ENCODE results near the gene SMURF2.
A peak's percentile ranks its signal among the peaks of the same experiment; 100 is the strongest.

SMURF2 gene

DNA sequence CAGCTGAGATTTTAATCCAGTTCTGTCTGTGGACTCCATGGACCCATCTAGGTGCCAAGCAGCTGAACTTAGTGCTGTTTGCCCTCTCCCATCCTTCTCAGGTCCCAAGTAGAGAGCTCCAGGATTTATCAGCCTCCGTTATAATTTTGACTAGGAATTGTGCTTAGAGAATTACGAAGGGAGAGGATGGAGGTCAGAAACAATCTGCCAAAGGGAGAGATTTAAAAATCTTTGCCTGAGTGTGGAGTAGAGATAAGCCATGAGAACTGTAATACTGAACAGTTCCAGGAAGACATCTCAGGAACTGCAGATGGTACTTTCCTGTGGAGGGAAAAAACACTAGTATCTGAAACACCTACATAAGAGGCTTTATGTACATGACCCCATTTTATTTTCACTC, 128.3 kb downstream of the SMURF2 start:
- no peak for DNase-seq

DNA sequence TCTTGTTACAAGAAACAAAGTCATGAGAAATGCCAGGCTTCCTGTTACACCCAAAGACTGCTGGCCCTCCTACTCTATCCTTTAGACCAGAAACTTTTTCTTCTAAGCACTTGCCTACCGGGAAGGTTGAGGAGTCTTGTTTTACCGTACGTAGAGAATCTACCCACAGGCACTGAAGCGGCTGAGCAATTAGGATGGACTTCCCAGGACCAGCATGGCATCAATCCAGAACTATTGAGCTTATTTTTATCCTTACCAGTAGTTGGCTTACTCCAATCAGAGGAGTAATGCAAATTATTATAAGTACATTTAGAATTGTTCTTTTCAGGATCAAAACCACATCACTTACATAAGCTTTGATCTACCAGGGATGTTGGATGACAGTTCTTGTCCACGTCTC, 129.7 kb downstream of the SMURF2 start:
- no peak for DNase-seq

DNA sequence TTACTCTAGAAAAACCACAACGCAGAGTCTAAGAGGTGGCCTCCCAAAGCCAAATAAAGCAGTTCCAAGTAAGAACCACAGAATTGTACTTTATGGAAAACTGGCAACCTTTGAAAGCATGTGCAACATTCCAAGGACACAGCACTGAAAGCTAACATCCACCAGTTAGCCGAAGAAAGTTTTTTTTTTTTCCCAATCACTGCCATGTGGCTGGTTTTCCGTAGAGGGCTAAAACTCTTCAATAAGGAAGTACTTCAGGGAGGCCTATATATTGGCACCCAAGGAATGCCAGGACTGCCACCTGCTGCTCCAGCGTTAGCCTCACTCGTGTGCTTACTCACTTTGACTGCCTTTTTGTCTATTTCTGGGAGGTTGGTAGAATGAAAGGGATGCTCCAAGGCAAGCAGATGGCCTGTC, 130.1 kb downstream of the SMURF2 start:
- no peak for DNase-seq

DNA sequence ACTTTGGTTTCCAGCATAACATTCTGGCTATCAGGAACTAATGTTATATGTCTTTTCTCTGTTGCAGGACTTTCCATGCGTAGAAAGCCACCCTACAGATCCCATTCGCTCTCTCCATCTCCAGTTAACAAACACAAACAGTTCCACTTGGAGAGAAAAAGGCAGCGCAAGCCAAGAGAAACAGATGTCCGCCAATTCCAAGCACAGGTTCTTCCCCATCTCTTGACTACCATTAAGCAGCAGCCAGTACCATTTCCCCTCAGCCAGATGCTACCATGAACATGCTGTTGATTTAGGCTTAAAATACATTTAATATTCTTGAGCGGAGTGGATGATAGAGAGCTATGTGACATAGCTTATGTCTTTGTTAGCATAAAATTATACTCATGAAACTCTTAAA, 132.9 kb downstream of the SMURF2 start:
- DNase-seq, result no peak

DNA sequence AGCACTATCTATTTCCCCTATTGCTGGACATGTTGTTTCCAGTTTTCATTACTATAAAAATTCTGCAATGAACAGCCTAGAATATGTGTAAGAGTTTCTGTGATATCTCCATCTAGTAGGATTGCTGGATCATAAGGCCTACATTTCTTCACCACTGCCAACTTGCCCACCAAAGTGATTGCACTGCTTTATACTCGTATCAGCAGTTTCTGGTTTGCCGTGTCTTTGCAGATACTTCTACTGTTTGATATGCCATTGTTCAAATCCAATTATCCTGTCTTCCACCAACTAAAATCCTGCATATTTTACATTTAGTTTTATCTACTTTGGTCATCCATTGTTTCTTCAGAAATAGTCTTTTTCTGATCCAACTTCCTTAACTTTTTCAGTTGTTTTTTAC, 134.2 kb downstream of the SMURF2 start:
- no peak for DNase-seq

DNA sequence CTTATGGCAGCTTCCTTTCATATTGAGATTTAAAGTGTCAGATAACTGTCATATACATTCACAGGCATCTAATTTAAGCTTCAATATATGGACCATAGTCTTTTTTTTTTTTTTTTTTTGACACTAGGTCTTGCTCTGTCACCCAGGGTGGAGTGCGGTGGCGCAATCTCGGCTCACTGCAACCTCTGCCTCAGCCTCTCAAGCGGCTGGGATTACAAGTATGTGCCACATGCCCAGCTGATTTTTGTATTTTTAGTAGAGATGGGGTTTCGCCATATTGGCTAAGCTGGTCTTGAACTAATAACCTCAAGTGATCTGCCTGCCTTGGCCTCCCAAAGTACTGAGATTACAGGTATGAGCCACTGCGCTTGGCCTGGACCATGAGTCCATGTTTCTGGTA, 141.7 kb downstream of the SMURF2 start:
- no peak for DNase-seq

DNA sequence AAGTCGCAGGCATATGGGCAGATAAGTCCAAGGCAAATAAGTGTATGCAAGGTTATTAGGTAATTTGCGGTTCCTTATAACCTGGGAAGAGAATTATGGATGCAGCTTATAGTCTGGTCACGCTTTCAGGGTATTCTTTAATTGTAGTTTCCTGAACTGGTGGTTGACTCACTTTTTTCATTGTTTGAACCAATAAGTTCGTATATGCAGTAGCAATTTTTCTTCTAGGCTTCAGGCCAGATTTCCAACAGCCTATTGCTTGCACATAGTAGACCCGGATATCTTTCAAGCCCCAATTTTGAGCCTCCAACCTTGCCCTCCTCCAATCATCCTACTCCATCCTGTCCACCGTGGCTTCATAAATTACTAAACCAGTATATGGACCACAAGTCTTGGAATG, 142.5 kb downstream of the SMURF2 start:
- no peak for DNase-seq

DNA sequence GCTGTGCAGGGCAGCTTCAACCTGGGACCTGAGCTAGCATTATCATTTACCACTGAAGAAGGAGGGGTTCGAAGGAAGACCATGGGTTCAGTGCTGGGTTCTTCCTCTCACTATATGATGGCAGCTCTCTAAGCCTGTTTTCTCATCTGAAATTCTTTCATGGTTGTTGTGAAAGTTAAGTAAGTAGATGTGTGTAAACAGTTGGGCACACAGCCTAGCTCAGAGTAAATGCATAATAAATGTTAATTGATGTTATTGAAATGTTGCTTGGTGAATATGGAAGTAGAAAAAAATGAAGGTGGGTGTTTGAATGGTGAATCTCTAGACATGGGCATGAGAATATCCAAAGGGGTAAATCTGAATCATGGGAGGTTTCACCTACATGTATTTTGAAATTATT, 146.3 kb downstream of the SMURF2 start:
- no peak for DNase-seq

DNA sequence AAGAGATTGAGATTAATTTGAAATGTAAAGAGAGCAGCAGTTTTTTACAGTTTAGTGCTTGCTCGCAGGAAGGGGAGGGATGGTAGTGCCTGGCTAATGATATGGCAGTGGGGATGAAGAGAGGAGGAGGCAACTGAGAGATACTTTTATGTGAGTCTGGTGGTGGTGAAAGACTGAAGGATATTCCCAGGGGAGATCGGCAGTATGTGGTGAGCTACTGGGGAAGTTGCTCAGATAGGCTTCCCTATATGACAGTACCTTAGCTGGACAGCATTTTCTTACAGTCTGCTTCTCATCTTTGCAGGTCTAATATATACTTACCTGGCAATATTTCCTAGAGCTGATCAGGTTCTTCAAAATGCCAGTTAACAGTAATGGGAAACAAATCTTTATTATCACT, 146.7 kb downstream of the SMURF2 start:
- no peak for DNase-seq

DNA sequence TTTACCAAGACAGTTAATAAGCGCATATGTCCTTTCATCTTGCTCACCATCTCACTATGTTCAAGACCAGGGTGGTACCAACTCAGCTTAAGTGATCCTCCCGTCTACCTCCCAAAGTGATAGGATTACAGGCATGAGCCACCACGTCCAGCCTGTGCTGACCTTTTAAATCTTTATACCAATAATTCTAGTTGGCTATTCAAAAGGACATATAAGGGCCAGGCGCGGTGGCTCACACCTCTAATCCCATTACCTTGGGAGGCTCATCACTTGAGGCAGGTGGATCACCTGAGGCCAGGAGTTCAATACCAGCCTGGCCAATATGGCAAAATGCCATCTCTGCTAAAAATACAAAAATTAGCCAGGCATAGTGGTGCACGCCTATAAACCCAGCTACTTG, 152.9 kb downstream of the SMURF2 start:
- no peak for DNase-seq

DNA sequence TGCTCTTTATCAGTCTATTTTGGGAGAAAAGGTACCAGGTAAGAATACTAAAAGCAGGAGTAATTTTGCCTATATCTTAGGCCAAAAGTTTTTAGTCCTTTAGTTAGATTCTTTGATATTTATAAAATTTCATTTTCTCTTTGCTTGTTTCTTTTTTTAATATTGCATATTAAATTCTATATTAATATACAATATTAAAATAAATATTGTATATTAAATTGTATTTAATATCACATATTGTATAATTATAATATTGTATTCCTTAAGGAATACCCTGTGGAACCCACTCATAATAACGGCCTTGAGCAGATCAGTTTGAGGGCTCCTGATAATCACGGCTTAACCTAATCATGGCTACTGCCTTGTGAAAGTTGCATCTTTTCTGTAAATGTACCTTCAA, 153.4 kb downstream of the SMURF2 start:
- DNase-seq, result no peak

DNA sequence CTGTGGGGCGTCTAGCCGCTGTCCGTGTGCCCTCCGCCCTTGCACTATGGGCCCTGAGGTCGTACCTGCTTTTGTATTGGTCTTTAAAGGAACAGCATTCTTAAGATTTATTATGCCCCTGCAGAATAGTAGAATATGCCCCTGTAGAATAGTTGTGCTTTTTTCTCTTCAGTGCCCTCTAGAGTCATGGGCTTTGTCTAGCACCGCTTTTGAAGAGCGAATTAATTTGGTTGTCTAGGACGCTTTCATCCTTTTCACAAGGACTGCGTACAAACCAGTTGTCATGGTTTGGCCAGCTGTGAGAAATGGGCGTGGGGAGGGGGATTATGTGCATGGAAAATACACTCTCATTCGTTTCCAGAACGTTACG, 154.7 kb downstream of the SMURF2 start:
- peak; percentile 64 for DNase-seq

DNA sequence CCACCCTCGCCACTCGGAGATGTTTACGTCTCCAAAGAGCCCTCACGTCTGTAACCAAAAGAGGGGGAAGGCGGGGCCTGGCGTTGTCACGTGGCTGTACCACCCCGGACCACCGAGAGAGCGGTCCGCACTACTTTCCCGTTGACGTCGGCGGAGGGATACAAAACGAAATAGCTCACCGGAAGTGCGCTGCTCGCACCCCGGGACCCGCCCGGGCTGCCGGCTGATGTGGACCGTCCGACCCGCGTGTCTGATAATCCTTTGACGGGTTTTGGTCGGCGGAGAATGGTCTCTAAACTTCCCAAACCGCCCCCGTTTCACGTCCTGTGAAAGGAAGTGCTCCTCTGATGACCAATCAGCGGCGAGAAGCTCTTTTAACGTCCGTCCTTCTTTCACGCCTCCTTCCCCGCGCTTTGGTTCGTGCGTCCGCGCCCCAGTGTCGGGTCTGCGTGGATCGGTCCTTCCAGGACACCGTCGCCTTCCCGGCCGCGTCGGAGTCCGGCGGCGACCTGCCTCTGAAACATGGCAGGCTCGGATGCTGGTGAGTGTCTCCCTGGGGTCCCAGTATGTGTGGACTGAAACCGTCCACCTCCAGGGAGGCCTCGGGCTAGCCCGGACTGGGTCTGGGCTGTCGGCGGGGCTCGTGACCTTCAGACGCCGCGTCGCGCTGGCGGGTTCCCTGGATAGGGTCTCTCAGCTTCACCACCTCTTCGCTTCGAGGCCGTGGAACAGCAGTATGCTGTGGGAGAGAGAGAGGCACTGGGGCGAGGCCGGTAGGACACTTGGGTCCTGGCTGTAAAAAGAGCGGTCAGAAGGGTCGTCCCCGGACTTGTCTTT, 155.3 kb downstream of the SMURF2 start, which contains the start of gene CEP95:
Gene CEP95 (plus strand): TSS at position 402 of the 837 bp plus-strand sequence. CDS start 121 bp downstream, at position 523.
- DNase-seq, result peak; percentile 96

DNA sequence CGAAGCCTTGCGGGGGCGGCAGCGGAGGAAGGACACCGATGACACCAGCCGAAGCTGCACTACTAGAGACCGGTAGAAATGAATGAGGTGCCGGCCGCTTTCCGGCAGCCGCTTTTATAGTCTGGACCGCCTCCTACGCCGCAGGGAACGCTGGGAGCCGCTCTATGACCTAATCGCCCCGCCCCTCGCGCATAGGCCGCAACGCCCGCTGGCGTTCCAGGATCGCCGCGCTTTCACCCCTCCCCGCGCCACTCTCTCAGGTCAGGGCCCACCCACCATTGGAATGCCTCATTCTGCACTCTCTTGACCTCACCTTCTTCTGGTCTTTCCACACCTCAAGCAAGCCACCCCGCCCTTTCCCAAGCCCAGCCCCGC, 155.9 kb downstream of the SMURF2 start, which contains the start of gene DDX5:
Gene DDX5 (minus strand): TSS at position 89 of the 375 bp plus-strand sequence. CDS start 170 bp downstream, outside the sequence.
- peak; percentile 96 for DNase-seq

DNA sequence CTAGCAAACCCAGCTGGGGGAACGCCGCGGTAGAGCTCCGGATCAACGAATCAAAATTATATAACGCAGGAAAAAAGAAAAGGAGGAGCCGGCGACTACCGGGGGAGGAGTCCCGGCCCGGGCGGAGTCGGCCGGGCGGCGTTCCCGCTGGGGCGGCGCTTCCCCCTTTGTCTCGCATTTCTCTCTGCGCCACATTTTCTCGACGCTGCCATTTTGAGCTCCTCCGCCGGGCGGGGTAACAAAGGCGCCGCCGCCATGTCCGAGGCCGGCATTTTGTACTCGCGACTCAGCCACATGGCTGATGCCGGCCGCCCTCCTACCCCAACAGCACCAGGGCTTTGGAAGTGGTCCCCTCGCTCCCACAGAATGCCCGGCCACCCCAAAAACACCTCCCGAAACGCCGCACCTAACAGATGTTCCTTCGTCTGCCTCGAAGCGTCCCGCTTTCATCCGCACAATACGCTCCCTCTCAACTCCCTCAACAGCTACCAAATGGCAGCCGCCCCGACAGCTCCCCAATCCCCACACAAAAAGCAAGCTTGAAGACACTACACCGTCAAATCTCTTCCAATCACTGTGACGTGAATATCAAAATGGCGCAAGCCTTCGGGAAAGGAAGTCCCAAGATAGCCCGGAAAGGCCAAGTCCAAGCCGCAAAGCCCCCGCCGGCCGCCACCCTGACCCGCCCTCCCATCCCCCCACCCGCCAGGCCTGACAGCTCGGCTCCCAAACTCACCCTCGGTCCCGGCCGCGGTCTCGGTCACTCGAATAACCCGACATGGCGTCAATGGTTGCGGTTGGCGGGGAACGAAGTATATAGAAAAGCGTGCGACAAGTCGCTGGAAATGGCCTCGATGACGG, 156.5 kb downstream of the SMURF2 start:
- DNase-seq, result peak; percentile 91

DNA sequence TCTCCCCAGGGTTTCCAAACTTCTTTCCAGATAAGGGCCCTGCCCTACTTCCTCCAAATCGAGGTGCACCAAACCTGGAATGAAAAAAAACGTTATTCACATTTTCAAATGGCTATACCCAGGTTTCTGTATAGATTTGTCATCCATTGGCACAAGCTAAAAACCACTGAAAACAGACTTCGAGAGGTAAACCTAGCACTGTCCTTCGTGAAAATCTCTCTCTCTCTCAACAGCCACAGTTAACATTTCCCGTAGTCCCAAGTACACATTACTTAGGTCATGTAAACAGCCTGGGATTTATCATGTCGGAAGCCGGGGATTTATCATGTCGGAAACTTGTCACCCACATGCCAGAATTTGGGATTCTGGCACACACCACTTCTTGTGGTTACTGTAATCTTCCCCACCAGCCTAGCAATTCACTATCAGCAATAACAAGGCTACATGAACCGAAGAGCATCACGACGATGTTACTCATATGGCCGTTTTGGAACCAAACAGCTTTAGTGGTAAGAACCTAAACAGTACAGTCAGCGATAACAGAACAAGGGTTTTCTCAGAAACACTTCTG, 157.3 kb downstream of the SMURF2 start:
- DNase-seq, result no peak

DNA sequence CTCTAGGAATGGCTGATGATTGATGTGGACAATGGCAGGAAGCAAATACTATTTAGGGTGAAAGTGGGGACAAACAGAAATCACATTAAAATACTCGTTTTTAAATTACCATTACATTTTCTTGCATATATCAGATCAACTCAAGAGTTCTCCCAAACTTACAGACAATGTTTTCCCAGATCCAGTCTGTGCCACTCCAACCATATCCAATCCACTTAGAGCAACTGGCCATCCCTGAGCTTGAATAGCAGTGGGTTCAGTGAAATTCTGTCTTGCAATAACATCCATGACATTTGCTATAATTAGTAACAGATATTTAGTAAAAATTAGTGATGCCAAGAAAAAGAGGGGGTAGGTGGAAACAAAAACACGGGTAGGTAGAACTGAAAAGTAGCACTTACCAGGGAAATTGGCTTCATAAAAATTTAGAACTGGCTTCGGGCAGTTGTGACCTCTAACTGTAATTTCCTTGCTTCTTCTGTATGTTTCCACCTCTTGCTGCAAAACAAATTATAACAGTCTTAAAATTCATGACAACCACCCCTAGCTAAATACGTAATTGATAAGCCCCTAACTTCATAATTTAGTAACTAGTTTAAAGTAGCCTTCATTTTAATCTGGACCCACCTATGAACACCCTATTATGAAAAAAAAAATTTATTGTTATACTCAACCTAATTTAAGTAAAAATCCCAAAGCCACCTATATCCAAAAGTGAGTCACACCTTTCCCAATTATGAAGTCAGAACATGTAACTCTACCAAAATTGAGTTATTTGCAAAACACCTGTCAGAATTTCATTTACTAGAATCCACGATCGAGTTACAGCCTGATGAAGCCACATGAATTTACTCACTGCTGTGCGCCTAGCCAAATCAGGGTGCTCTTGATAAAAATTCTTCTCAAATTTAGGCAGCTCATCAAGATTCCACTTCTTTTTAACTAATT, 158.0 kb downstream of the SMURF2 start:
- DNase-seq, result no peak

DNA sequence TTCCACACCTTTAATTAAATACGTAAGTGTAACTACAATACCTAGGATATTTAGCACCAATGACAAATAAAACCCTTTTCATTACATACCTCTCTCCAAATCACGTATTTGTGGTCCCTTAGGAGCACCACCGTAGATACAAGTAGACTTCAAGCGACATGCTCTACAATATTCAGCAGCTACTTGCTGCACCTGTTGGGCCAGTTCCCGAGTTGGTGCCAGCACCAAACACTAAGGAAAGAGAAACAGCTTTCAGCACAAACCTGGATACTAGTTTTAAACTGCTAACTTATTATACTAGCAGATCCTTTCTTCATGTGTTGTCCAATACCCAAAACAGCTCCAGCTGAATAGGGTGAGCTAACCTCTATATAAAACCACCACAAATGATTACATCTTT, 158.8 kb downstream of the SMURF2 start:
- no peak for DNase-seq

DNA sequence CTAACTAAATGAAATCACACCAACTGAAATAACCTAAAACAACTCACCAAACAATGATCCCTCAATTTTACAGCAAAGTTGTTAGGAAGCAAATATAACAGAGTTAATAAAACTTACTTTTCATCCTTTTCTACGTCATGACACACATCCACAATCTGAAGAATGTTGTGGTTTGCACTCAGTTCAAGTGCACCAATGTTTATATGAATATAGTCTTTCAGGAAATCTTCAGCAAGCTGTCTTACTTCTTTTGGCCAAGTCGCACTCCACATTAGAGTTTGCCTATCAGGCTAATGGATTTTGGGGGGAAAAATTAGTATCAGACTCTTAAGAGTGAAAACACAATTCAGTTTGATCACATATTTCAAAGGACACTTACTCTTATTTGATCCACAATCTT, 159.3 kb downstream of the SMURF2 start:
- DNase-seq, result no peak

DNA sequence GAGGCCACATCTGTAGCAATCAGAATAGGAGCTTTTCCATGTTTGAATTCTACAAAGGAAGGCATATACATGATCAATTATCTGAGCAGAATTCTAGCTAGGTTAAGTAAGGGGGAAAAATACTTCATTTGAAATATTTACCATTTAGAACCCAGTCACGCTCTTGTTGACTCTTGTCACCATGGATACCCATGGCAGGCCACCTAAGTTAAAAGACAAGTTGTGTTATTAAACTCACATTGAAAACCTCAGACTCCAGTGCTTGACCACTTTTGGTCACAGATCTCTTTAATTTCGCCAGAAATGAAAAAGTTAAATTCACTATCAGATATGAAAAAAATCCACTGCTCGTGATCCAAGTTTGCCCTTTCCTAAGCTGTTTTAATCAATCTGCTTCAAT, 160.1 kb downstream of the SMURF2 start:
- no peak for DNase-seq

DNA sequence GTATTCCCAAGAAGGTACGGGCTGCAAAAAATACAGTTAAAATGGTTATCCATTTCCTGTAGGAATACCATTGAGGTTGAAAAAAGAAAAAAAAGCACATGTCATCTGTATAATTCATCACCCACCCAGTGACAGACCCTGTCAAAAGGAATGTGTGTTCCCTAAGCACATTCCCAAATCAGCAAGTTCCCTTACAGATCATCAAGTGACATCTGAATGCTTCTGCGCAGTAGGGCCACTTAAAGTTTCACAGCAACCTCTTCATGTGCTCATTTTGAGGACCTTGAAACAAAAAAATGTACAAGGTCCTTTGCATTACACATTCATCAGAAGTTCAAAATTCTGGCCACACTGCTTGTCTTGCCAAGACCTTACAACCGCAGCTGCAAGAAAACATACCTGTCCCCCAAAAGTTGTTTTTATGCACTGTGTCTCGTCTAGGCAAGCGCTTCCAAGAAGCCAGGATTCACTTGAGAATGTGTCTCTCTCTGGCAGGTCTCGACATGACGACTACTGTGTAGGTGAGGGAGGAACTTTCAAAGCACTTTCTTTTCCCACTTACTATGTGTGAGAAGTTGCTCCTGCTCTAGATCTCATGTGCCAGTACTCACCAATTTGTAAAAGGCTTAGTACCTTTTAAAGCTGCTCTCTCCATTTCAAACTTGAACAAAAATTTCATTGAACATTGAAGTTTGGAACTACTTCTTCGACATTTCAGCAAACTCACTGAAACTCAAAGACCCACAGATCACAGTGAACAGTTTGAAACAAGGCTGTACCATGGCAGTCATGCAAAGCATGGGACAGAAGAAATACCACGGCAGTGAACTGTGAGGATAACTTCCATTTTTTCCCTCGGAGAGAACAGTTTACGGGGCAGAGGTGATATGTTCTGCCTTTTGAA, 161.0 kb downstream of the SMURF2 start:
- DNase-seq, result no peak
